Mesenchymal stem cell (in vitro differentiated cells and primary cell): ENCODE measurements around the gene KRT83.

Experiments used
- DNase-seq: peaks from one replicate; pipeline ENCODE4 v3.0.0-alpha.2; 2013
- H2AFZ ChIP-seq: one replicate; pipeline ENCODE4 v1.6.1; 2013; ENCODE audit warnings: low read depth, mild to moderate bottlenecking, control low read depth, inconsistent platforms, low read length, moderate library complexity
- H2AK5ac ChIP-seq: 2 replicates; pipeline ENCODE4 v1.6.1; 2013; ENCODE audit warnings: low read length, moderate library complexity, mild to moderate bottlenecking, inconsistent platforms; ENCODE audit not compliant: severe bottlenecking
- H2BK120ac ChIP-seq: one replicate; pipeline ENCODE4 v1.6.1; 2013; ENCODE audit warnings: low read depth, mild to moderate bottlenecking, inconsistent platforms, low read length, moderate library complexity
- H2BK12ac ChIP-seq, 2 experiments: one replicate each; pipeline ENCODE4 v1.6.1; 2013; ENCODE audit warnings: inconsistent platforms in 2 of 2, low read length in 2 of 2, mild to moderate bottlenecking in 2 of 2, moderate library complexity in 2 of 2, control low read depth in 1 of 2
- H2BK15ac ChIP-seq: one replicate; pipeline ENCODE4 v1.6.1; 2013; ENCODE audit warnings: mild to moderate bottlenecking, low read depth, inconsistent platforms; ENCODE audit not compliant: poor library complexity, severe bottlenecking
- H2BK5ac ChIP-seq: 2 replicates; pipeline ENCODE4 v1.6.1; 2013; ENCODE audit warnings: low read depth, mild to moderate bottlenecking, low read length, control low read depth, inconsistent platforms; ENCODE audit not compliant: poor library complexity, severe bottlenecking
- H3K14ac ChIP-seq, 2 experiments: one replicate each; pipeline ENCODE4 v1.6.1; 2013; ENCODE audit warnings: inconsistent platforms in 2 of 2, low read length in 2 of 2, control low read depth in 1 of 2, mild to moderate bottlenecking in 1 of 2, moderate library complexity in 1 of 2
- H3K18ac ChIP-seq, 2 experiments: one replicate each; pipeline ENCODE4 v1.6.1; 2013; ENCODE audit warnings: inconsistent platforms in 2 of 2, low read length in 2 of 2, control low read depth in 1 of 2, low read depth in 1 of 2, mild to moderate bottlenecking in 1 of 2
- H3K23ac ChIP-seq, 2 experiments: one replicate each; pipeline ENCODE4 v1.6.1; 2013; ENCODE audit warnings: inconsistent platforms in 2 of 2, low read length in 2 of 2, mild to moderate bottlenecking in 2 of 2, moderate library complexity in 2 of 2, control low read depth in 1 of 2
- H3K27ac ChIP-seq: 2 replicates; pipeline ENCODE4 v1.5.1; 2013; ENCODE audit warnings: mild to moderate bottlenecking, moderate library complexity, low read length, control low read depth, inconsistent platforms; ENCODE audit not compliant: poor library complexity, severe bottlenecking
- H3K27me3 ChIP-seq, 2 experiments: 2 replicates each; pipeline versions ENCODE4 v1.6.1 to v1.7.0; 2013; ENCODE audit warnings: low read length in 2 of 2, mild to moderate bottlenecking in 2 of 2, moderate library complexity in 2 of 2, control low read depth in 1 of 2, inconsistent platforms in 1 of 2; ENCODE audit not compliant: control insufficient read depth in 1 of 2, insufficient read depth in 1 of 2
- H3K36me3 ChIP-seq, 2 experiments: 2 replicates each; pipeline versions ENCODE4 v1.6.1 to v1.7.0; 2013; ENCODE audit warnings: low read length in 2 of 2, control low read depth in 1 of 2, inconsistent platforms in 1 of 2, low read depth in 1 of 2, mild to moderate bottlenecking in 1 of 2; ENCODE audit not compliant: insufficient read depth in 2 of 2, control insufficient read depth in 1 of 2
- H3K4ac ChIP-seq, 2 experiments: one replicate each; pipeline ENCODE4 v1.6.1; 2013; ENCODE audit warnings: inconsistent platforms in 2 of 2, low read length in 2 of 2, mild to moderate bottlenecking in 2 of 2, moderate library complexity in 2 of 2, control low read depth in 1 of 2, low read depth in 1 of 2
- H3K4me1 ChIP-seq: 2 replicates; pipeline ENCODE4 v1.6.1; 2013; ENCODE audit warnings: low read depth, low read length, control low read depth; ENCODE audit not compliant: control insufficient read depth, insufficient read depth
- H3K4me2 ChIP-seq: 2 replicates; pipeline ENCODE4 v1.6.1; 2013; ENCODE audit warnings: low read length, mild to moderate bottlenecking, inconsistent platforms; ENCODE audit not compliant: poor library complexity, severe bottlenecking
- H3K4me3 ChIP-seq, 2 experiments: 2 replicates each; pipeline versions ENCODE4 v1.5.1 to v1.7.0; 2013; ENCODE audit warnings: low read length in 2 of 2, mild to moderate bottlenecking in 2 of 2, control low read depth in 1 of 2, low read depth in 1 of 2; ENCODE audit not compliant: insufficient read depth in 1 of 2
- H3K79me1 ChIP-seq: replicated peaks from 2 replicates; pipeline ENCODE4 v1.6.1; 2013; ENCODE audit warnings: mild to moderate bottlenecking, control low read depth, low read length, inconsistent platforms; ENCODE audit not compliant: poor library complexity, severe bottlenecking
- H3K9ac ChIP-seq: 2 replicates; pipeline ENCODE4 v1.7.0; 2013; ENCODE audit warnings: mild to moderate bottlenecking, low read length, moderate library complexity
- H3K9me3 ChIP-seq: 2 replicates; pipeline ENCODE4 v1.7.0; 2013; ENCODE audit warnings: mild to moderate bottlenecking, low read length; ENCODE audit not compliant: control insufficient read depth
- H4K8ac ChIP-seq: one replicate; pipeline ENCODE4 v1.6.1; 2013; ENCODE audit warnings: inconsistent platforms, mild to moderate bottlenecking, low read length, moderate library complexity
- H4K91ac ChIP-seq: one replicate; pipeline ENCODE4 v1.6.1; 2013; ENCODE audit warnings: mild to moderate bottlenecking, low read length, inconsistent platforms
- WGBS: methylation state at CpG from one replicate; pipeline ENCODE4 v1.1.7; 2013; ENCODE audit warnings: mixed read lengths; 5-methylcytosine and 5-hydroxymethylcytosine counted together

The KRT83 gene

DNA sequence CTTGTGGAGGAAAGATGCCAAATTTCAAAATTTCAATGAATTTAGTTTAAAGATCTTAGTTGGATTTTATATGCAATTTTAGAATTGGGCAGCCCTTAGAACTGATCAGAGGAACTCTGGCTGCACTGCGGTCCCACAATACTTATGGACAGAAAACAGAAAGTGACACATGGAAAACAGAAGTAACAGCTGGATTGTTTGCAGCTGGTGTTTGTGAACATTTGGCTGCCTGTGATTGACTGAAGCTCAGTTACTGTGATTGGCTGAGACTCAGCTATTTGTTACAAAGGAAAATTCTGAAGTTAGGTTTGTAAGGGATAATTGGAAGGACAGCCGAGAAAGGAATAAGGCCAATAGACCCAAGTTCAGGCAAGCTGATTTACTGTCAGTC lies 56.8 kb downstream of the KRT83 start:
- no peak overlapping the region for H2BK5ac ChIP-seq
- no peak overlapping the region for H3K4ac ChIP-seq
- no peak overlapping the region for H4K91ac ChIP-seq
- H2AK5ac ChIP-seq, result no peak overlapping the region
- H3K23ac ChIP-seq, result no peak overlapping the region
- H3K9ac ChIP-seq, result no peak overlapping the region
- H2BK15ac ChIP-seq, result no peak overlapping the region
- no peak overlapping the region for H3K14ac ChIP-seq
- 87% methylated on average over 2 of the region's 2 CpGs for WGBS
- no peak overlapping the region for H3K18ac ChIP-seq
- H3K4me3 ChIP-seq, result no peak overlapping the region
- H2BK12ac ChIP-seq, result no peak overlapping the region
- H3K4me1 ChIP-seq, result peaks cover 6% of the 10 kb centered on the region
- no peaks in the 10 kb centered on the region for H3K79me1 ChIP-seq
- H3K9me3 ChIP-seq, result no peaks in the 10 kb centered on the region
- no peak overlapping the region for H3K4me2 ChIP-seq
- H4K8ac ChIP-seq, result no peak overlapping the region
- no peak overlapping the region for H3K27ac ChIP-seq
- peaks cover 0 to 4% of the 10 kb centered on the region in 2 experiments for H3K36me3 ChIP-seq
- H2BK120ac ChIP-seq, result no peak overlapping the region
- DNase-seq, result no peak
- peaks cover 0 to 62% of the 10 kb centered on the region in 2 experiments for H3K27me3 ChIP-seq
- no peak overlapping the region for H2AFZ ChIP-seq
